ENCODE data around the gene HDAC4.

HDAC4 gene

DNA sequence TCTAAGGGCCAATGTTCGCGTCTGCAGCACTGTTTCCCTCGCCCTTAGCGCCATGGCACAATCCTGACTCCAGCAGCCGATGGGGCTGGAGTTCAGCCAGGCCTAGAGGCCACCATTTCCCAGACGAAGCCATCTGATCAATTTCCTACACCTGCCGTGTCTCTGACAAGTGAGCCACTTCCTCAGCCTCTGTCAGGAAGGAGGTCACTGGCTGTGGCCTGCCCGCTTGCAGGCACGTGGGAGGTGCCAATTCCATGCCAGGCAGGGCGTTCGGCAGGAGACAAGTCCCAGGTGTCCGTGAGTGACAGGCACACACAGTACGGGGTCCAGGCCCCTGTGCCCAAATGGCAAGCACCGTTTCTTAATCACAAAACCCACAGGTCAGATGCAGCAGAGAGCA, 318.4 kb downstream of the HDAC4 start:
- no peak for DNase-seq (ENCODE audit: low read depth)

DNA sequence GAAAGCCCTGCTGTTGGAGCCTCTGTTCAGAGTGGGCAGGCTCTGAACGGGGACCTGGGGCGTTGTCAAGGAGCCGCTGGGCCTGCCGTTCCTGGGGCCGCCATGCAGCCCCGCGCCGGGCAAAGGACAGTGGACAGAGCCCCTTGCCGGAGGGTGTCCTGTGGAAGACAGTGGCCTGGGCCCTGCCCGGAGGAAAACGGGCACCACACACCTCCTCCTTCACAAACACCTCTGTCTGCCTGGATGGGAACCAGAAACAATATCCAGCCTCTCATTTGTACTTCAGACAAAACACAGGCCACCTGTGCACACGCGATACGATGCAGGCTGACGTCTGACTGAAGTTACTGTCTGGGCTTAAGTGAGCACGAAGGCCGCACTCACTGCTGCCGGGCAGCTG, 319.2 kb downstream of the HDAC4 start:
- DNase-seq (ENCODE audit: low read depth), result no peak

DNA sequence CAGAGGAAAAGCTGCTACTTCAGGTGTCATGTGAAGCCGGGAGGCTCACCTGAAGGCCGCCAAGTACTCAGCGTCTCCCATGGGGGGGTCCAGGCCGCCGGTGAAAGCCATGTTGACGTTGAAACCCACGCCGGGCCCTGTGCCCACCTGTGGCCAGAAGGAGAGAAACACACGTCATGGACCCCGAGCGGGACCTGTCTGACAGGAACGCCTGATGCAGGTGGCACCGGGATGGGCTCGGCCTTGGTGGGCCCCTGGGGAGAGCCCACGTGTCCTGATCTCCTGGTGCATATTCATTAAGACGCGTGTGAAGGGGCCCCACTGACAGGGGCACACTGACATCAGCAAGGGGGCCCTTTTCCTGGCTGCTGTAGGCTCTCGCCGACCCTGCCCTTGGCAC, 319.8 kb downstream of the HDAC4 start:
- no peak for DNase-seq (ENCODE audit: low read depth)

DNA sequence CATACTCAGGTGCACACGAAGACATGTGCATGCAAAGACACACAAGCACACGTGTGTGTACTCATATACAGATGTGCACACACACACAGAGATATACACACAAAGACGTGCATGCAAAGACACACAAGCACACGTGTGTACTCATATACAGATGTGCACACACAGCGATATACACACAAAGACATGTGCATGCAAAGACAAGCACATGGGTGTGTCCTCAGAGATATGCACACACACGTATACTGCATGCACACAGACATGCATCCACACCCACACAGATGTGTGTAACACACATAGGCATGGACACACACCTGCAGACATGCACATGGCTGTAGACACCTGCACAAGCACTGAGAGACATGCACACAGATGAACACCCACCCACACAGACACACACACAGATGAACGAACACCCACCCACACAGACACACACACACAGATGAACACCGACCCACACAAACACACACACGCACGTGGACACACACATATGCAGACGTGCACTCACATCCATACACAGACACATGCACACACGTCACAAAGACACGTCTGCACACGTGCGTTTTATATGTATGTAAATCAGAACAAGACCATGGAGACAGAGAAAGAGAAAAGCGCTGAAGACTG, 321.0 kb downstream of the HDAC4 start:
- no peak for DNase-seq (ENCODE audit: low read depth)

DNA sequence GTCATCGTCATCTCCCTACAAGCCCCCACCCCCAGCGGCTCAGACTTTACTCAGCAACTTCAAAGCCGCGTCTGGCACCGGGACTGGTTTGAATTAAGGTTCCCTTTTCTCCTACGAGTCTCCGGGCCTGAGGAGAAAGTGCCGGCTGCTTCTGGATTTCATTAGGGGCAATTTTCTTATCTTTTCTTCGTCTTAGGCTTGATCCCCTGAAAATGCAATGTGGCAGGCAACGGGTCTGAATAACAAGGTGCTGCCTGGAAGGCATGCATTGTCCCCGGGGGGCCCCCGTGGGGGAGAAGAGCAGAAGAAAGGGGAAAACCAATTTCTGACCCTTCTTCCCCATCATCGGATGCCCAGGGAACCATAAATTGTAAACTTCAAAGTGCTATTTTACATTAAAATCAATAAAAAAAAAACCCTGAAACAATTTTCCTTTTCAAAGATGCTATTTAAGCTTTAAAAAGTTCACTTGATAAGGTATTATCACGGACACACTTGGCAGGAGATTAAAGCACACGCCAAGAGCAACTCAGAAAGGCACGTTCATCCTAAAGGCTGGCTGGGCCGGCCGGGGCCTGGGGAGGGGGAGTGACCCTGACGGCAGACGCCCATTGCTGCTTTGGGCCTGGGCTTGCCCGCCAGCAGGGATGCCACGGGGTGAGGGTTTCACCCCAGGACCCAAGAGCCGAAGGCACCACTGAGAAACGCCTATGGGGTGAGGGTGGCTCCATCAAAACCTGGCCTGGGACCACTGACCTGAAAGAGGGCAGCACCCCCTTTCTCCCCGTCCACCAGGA, 322.5 kb downstream of the HDAC4 start:
- DNase-seq (ENCODE audit: low read depth), result no peak

DNA sequence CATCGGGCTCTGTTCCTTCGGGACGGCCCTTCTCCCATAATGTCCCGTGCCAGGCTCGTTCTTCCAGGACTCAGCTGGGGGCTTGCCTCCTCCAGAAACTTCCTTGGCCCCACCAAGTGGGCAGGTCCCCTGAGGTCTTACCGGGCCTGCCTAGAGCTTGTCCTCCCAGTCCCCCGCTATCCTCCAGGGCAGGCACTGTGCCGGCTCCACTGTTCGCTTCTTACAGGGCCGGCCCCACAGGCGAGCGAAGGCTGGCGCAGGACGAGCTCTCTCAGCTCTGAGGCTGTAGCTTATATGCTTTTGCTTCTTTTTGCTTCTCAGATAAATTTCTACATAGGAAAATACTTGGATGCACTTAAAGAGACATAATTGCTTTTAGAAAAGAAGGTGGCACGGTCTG, 323.6 kb downstream of the HDAC4 start:
- DNase-seq (ENCODE audit: low read depth), result no peak

DNA sequence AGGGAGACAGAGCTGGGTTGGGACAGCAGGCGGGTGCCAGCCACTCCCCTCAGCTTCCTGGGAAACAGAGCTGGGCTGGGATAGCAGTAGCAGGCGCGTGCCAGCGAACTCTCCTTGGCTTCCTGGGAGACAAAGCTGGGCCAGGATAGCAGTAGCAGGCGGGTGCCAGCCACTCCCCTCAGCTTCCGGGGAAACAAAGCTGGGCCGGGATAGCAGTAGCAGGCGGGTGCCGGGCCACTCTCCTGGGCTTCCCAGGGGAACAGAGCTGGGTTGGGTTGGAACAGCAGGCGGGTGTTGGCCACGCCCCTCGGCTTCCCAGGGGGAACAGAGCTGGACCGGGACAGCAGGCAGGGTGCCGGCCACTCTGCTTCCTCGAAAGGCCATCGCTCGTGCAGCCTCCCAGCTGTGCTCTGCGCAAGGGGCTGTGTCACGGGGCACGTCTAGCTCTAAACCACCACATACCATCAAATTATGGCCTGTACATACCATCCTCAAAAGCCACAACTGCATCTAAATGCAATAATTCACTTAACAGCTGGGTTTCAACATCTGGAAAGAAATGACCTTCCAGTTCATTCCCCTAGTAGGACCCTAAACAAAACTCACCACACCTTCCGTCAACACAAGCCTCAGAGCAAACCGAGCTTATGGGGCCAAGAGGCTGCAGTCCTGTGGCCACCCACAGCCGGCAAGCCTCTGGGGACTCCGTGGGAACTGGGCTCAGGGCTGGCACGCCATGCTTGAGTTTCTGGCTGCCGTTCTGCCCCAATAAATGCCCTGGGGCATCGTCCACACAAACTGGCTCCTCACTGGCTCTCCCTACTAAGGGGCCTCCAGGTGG, 324.7 kb downstream of the HDAC4 start:
- DNase-seq (ENCODE audit: low read depth), result no peak

DNA sequence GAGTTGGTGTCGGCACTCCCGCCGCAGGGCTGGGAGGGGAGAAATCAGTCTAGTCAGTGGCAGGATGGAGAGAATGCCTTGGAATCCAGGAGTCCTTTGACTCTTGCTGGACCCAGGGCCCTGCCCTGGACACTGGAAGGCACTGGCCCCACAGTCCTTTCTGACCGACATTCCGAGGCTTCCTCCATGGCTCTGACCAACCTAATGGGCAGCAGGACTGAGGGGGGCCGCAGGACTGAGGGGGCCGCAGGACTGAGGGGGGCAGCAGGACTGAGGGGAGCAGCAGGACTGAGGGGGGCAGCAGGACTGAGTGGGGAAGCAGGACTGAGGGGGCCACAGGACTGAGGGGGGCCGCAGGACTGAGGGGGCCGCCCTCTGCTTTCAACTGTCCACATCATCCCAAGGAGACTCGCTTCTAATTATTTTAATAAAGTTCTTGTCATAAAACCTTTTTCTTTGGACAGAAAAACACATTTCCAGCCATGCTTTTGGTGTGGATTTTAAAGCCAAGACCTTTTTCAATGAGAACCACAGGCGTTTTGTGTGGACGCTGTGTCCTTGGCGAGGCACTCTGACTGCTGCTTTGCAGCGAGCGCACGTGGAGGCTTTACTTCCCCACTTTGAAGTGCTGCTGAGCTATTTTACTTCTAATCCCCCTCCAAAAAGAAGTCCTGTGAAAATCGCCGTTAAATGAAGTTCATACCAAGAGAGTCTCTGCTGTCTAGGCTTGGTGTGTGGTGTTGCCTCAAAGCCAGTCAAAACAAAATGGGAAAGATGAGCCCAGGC, 326.9 kb downstream of the HDAC4 start:
- DNase-seq (ENCODE audit: low read depth), result no peak

DNA sequence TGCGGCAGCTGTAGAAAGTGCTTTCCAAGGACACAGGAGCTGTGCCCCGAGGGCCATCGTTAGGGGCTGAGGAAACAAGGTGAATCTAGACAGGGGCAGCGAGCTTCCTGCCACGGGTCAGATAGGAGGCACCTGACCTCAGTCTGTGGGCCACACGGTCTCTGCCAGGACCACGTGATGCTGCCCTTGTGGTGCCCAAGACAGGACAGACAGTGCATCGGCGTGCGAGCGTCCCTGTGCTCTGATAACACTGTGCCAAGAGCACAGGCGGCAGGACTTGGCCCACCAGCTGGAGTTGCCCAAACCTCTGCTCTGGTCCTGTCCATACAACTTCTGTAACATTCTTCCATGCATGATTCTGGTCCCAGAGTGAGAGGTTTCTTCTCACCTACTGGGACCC, 327.6 kb downstream of the HDAC4 start:
- no peak for DNase-seq (ENCODE audit: low read depth)

DNA sequence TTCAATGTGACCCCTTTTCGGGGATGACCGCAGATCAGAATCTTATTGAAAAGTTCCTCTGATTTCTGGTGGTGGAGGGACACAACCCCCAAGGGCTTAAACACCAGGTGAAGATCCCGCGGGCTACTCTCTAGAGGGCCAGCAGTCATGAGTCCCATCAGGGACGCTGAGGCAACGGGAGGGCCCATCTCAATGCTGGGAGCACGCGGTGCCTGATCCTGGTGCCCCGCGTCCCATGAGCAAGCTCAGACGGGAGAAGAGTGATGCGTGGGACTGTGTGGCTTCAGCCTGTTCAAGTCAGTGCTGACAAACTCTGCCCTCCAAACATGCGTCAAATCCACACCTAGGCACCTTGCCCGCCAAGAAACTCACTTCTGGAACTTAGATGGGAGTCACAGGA, 328.0 kb downstream of the HDAC4 start:
- DNase-seq (ENCODE audit: low read depth), result no peak

DNA sequence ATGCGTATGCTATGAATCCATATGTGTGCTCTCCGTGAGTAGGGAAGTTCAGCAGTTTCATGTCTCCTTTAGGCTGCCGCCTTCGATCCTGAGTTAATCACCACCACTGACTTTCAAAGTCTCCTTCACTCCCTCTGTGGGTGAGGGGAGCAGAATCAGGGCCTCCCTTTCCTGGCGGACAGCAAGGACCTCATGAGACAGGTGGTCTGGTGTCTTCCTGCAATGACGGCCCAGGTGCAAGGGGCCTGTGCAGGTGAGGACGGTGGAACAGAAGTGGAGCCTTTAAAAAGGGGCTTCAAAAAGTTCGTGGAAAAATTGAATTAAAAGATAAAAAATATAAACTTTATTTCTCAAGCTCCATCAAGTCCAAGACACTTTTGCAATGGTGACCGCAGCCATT, 330.4 kb downstream of the HDAC4 start:
- DNase-seq (ENCODE audit: low read depth), result no peak

DNA sequence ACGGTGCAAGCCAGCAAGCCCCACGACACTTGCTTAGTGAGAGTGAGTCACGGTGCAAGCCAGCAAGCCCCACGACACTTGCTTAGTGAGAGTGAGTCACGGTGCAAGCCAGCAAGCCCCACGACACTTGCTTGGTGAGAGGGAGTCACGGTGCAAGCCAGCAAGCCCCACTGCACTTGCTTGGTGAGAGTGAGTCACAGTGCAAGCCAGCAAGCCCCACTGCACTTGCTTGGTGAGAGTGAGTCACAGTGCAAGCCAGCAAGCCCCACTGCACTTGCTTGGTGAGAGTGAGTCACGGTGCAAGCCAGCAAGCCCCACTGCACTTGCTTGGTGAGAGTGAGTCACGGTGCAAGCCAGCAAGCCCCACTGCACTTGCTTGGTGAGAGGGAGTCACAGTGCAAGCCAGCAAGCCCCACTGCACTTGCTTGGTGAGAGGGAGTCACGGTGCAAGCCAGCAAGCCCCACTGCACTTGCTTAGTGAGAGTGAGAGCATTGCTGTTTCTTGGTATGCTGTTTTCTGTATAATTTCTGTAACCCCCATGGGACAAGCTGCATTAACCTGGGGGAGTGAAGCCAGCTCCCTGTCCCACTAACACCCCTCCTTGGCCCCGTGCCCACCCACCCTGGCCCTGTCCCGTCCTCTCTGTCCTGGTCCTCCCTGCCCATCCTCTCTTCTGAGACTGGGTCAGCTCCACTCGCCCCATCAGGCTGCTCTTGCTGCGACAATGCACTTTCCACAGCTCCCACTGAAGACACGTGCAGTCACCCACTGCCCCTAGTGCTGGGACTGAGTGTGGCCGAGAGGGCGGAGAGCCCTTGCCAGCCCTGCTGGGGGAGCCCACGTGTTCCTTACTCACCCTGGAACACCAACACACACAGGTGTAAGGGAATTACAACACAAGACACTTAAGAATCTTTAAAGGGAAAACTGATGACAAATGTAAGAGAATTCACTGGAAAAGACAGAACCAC, 331.2 kb downstream of the HDAC4 start:
- DNase-seq (ENCODE audit: low read depth), result peak; percentile 15

DNA sequence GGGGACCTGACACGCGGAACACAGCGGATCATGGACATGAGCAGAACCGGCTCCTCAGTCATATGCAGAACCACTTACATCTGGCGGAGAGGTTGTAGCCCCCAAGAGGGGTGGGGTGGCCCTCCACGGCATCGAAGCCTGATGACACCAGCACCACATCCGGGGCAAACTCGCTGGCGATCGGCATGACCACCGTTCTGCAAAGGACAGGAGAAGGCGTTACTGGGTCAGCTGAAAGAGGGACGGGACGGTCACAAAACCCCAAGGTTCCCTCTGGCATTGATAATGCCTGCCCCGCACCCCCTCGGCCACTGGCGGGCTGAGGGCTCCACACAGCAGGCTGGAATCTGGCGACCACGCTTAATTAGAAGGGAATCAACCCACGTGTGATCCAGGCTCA, 332.4 kb downstream of the HDAC4 start:
- DNase-seq (ENCODE audit: low read depth), result no peak

DNA sequence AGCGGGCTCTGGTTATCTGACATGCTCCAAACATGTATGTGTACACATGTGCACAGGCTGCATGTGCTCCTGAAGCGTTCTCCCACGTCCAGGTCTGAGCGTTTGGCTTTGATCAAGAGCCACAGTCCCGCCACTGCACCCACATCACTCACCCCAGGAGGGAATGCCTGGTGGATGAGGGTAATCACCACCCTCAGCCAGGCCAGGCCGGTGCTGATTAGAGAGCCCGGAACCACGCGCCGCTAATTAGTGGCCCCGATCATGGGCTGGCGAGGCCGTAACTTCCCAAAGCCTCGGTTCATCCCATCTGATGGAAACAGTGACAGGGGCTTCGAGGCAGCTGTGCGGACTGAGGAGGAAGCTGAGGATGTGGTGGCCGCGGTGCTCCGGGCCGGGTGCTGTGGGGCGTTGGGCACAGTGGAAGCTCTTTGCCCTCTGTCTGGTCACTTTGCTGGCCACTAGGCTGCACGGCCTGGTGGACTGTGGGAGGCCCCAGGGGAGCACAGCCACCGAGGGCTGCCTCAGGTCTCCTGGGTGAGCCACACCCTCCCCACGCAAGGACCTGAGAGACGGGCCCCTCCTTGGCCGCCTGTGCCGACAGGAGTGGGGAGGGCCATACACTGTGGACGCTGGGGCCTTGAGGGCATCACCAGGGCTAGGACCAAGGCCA, 333.5 kb downstream of the HDAC4 start:
- DNase-seq (ENCODE audit: low read depth), result no peak

DNA sequence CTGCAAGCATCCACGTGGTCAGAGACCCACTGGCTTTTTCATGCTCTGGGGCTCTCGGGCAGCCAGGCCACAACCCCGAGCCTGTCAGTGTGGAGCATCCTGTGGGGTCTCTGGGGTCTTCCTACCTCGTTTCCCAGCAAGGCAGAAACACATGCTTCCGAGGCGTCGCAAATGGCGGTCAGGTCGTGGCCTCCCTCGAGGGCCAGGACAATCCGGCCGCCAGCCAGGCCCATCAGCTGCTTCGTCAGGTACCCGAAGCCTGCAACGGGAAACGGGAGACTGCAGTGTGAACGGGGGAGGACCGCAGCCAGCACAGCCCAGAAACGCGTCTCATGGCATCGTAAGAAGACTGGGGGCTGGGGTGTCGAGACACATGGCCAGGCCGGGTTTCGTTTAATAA, 334.2 kb downstream of the HDAC4 start:
- DNase-seq (ENCODE audit: low read depth), result no peak

DNA sequence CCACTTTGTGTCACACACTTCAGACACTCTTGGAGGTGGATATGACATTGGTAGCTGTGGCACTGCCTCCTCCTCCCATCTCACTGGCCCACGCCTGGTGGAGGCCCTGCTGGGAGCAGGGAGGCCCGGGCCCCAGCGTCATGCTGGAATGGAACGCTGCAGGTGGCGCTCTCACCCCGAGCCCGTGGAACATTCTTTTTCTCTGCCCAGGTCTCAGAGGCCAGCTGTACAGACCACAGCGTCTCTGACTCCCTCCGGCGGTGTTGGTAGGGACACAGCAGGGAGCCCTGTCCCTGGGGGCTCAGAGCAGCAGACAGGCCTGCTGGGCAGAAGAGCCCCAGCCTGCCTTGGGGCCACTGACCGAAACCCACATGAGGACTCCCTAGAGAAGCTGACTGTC, 334.9 kb downstream of the HDAC4 start:
- DNase-seq (ENCODE audit: low read depth), result no peak

DNA sequence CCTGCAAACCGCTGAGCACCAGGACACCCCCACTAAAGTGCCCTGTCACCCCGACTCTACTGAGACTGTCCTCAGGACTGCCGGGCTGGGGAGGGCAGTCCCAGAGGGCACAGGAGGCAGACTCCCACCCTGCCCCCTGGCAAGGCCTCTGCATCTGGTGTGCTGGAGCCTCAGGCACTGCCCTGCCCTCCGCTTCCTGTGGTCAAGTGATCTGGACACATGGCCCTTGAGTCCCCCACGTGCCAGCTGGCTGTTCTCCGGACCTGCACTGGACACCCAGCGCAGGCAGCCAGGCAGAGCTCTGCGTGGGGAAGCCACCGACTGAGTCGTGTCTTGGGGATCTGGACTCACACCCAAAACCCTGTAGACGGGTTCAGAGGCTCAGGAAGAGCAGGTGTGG, 335.3 kb downstream of the HDAC4 start:
- no peak for DNase-seq (ENCODE audit: low read depth)

DNA sequence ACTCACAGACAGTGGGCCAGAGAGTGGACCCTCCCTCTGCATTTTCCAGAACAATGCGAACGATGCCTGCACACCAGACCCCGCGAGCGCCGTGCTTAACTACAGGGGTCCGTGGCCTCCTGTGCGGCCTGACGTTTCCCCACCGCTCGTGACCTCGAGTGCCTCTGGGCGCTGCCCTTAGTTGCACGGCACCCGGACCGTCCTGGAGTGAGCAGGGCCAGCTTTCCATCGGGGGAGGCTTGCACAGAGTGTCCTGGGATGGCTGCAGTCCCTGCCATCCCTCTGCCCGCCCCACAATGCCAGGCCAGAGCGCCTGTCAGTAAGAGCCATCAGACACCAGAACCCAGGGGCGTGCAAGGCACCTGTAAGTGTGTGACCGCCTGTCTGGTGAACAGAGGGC, 335.9 kb downstream of the HDAC4 start:
- DNase-seq (ENCODE audit: low read depth), result no peak

DNA sequence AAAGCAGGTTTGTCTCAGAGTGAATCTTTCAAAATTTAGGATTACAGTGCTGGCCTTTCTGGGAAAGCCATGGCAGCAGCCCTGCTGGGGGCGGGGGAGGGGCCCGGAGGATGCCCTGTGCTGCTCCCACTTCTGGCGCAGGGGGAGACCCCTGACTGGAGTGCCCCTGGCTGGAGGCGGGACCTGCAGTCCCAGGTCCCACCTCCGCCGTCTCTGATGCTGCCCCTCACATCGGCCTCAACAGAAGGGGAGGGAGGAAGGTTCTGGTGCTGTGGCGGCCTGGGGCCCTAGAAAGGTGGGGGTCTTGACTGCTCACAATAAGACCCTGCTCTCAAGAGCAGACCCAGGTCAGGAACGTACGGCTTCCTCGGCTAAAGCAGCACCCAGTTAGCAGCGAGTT, 336.6 kb downstream of the HDAC4 start:
- DNase-seq (ENCODE audit: low read depth), result no peak

DNA sequence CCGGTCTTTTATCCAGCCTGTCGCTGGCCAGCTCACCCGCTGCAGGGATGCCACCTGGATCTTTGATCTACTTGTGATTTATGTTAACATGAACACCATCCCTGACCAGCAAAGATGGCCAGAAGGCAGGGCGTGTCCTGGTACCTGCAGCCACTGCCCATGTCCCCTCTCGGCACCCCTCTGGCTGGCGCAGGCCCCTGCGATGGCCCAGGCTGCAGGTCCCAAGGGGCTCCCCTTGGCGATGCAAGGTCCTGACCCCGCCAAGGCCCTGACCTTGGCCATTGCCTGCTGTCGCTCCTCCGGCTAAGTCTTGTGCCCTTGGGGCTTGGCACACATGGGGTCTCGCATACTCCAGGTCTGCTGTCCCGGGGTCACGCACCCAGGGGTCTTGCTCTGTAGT, 338.1 kb downstream of the HDAC4 start:
- DNase-seq (ENCODE audit: low read depth), result no peak

Data from amniotic epithelial cell (primary cell).